Measurements from ENCODE around the gene IL12RB1. TPM values are rescaled to one million over a fixed set of nuclear protein-coding genes. Genes with fewer than 3 reads are reported as not detected.
"Not testable (repeated sequence)": the region's sequence is repeated elsewhere in the genome, so short reads cannot be mapped to it uniquely, and the experiment has no call there.

Gene IL12RB1
- total RNA-seq, 1 donor from 2014 or later = 2.3 TPM

DNA sequence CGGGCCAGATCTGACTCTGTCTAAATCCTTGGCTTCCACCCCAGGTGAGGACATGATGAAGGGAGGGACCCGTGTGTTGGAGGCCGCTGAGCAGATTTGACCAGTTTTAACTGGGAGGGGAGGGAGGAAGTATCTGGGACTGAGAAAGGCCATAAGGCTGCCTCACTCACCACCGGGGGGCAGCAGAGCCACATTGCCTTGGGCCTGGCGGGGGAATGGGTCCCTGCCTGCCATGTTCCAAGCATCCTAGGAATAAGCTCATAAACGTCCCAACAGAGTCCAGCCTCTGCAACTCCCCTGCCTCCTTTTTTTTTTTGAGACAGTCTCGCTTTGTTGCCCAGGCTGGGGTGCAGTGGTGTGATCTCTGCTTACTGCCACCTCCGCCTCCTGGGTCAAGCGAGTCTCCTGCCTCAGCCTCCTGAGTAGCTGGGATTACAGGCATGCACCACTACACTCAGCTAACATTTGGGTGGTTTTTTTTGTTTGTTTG, 26.3 kb upstream of the IL12RB1 start:
- DNase-seq (ENCODE audit: low spot score) = no peak

DNA sequence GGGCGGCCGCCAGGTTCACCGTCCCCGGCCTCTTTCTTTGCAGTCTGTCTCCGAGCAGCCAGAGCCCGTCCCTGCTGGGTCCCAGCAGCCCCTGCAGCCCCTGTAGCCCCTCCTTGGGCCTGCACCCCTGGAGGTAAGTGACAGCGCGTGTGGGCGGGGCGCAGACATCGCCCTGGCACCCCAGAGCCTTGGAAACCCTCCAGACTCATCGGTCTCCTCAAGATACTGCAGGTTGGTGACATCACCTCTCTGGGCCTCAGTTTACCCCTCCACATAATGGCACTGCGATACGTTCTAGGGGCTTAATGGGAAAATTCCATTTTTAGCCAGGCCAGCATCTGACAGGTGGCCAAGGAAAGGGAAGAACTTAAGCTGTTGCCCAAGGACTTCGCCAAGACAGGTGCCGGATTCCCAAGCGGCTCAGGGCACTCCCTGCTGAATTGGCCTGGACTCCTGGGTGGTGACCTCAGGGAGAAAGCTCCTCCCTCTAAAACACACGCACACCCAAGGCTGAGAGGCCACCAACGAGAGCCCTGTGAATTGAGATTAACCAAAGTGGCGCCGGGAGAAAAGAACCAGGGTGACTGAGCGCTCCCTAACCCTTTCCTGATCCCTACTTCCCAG, 24.0 kb upstream of the IL12RB1 start:
- no peak for DNase-seq (ENCODE audit: low spot score)

DNA sequence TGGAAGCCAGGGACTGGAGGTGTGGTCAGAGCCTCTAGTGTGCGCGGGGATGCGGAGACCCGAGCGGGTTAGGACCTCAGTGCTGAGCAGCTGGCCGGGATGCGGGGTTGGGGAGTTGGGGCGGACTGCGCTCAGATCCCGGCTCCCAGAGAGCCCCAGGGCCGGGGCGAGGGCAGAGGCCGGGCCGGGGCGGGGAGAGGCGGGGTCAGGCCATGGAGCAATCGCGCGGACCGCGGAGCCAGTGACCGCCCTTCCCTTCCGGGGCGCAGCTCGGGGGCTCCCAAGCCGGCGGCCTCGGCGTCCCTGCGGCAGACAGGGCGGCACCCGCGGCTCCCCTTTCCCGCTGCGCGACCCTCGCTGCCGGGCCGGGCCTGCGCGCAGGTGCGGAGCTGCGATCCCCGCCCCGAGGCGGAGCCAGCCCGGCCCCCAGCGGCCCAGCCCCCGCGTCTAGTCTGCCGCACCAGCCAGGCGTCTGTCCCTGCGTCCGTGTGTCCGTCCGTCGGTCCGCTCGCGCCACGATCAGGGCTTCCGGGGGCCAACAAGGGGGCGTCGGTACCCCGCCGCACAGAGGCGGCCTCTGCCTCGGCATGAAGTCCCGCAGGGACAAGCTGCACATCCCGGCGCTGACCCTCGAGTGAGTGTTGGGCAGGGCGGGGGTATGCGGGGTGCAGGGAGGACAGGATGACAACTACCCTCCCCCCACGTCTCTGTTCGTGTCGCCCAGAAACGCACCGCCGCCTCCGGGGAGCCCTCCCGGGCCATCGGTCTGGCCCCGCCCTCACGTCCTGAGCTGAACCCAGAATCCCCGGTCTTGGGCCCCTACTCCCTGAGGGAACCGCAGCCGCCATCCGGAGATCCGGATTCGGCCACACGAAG, 23.2 kb upstream of the IL12RB1 start:
- DNase-seq (ENCODE audit: low spot score) = peak; percentile 94

DNA sequence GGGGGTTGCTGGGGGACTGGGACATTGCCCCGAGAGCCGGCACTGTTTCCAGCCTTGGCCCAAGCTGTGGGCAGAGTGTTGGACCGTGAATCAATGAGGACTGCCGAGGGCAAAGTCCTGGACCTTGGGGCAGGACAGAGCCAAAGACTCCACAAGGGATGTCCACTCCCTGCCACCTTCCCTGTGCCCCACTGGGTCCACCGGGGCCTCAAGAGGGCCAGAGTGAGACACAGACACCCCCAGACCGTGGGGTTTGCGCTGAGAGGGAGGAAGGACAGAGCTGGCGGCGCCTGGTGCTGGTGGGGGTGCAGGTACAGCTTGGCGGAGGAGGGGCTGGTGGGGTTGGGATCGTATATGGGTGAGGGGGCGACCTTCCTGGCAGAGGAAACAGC, 22.6 kb upstream of the IL12RB1 start:
- DNase-seq (ENCODE audit: low spot score) = no peak

DNA sequence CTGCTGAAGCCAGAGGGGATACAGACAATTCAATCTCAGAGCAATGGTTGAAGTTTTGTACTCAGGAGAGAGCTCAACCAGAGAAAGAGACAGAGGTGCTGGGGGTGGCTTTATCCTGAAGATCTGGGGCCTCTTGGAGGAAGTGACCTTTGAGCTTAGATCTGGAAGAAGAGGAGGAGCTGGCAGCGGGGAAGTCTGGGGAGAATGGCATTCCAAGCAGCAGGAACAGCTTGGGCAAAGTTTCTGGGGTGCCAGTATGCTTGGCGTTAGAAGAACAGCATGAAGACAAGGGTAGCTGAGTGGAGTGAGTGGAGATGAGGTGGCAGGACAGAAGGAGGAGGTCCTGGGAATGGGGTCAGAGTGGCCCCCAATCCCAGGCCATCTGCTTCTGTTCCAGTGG, 22.2 kb upstream of the IL12RB1 start:
- DNase-seq (ENCODE audit: low spot score) = no peak

DNA sequence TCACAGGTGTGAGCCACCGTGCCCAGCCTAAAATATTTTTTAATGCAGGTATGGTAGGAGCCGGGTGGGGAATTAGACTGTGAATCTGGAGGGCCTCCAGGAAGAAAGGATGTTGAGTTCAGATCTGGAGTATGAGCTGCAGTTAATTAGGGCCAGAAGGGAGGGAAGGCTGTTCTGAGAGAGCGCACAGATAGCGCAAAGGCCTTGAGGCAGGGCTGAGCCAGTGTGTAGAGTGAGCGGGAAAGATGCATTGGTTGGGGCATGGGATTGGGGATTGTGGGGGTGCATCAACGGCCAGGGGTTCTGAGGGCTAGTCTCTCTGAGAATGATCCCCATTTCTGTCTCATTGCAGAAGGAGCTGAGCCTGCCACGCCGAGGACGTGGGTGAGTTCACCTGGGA, 20.5 kb upstream of the IL12RB1 start:
- no peak for DNase-seq (ENCODE audit: low spot score)

DNA sequence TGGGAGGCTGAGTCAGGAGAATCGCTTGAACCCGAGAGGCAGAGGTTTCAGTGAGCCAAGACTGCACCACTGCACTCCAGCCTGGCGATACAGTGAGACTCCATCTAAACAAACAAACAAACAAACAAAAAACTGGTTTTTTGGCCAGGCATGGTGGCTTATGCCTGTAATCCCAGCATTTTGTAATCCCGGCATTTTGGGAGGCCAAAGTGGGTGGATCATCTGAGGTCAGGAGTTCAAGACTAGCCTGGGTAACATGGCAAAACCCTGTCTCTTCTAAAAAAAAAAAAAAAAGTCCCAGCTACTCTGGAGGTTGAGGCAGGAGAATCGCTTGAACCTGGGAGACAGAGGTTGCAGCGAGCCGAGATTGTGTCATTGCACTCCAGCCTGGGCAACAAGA, 18.5 kb upstream of the IL12RB1 start:
- DNase-seq (ENCODE audit: low spot score) = not testable (repeated sequence)

DNA sequence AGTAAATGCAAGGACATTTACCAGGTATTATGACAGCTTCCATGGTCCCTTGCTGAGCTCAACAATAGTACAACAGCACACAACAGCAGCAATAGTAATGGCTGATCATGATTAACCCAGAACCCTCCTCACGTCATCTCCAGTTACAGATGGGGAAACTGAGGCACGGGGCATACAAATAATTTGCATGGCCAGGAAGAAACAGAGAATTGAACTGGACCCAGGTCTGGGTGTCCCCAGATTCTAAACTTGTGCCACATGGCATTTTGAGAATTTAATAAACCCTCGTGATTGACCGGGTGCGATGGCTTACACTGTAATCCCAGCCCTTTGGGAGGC, 18.0 kb upstream of the IL12RB1 start:
- DNase-seq (ENCODE audit: low spot score) = no peak

DNA sequence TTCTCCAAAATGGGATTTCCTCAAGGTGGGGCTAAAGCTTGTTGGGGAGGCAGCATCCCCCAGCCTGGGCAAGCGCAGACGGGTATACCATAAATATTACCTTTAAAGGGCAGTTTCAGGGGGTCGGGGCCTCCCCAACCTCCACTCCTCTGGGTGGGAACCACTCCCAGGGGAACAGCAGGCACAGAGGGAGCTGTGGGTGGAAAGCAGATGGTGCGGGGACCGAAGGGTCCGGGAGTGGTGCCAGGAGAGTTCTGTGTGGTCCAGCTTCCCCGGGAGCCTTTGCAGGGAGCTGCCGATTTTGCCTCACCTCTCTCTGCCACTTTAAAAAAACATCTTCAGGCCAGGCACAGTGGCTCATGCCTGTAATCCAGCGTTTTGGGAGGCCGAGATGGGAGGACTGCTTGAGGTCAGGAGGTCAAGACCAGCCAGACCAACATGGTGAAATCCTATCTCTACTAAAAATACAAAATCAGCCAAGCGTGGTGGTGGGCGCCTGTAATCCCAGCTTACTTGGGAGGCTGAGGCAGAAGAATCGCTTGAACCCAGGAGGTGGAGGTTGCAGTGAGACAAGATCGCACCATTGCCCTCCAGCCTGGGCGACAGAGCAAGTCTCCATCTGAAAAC, 16.3 kb upstream of the IL12RB1 start:
- DNase-seq (ENCODE audit: low spot score) = no peak

DNA sequence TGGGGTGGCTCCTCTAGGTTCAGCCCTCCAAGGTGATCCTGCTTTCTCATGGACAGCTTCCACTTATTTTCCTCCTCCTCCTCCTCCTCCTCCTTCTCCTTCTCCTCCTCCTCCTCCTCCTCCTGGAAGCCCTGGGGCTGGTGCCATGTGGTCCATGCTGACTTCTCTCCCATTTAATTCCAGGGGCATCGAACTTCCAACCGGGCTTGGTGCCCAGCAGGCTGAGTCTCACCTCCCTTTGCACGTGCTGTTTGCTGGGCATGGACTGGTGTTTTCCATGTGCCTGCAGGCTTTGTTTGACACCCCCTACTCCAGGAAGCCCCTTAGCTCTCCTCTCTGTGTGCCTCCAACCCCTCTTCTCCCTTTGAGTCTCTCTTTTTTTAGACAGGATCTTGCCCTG, 14.5 kb upstream of the IL12RB1 start:
- DNase-seq (ENCODE audit: low spot score) = no peak

DNA sequence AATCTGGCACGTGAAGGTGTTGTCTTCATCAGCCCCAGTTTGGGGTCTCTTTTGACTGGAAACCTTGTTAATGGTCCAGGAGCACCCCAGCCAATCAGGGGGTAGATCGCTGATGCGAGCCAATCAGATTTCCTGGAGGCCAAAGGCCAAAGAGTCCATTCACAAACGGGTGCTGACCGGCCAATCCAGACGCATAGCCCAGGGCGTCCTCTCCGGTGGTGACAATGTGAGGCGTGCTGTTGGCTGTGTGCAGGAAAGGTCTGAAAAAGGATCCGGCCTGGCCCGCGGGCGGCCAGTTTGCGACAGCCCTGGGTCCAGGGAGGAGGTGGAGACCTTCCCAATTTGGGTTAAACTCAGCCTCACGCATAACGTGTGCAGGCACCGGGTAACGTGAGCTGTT, 14.0 kb upstream of the IL12RB1 start:
- DNase-seq (ENCODE audit: low spot score) = no peak

DNA sequence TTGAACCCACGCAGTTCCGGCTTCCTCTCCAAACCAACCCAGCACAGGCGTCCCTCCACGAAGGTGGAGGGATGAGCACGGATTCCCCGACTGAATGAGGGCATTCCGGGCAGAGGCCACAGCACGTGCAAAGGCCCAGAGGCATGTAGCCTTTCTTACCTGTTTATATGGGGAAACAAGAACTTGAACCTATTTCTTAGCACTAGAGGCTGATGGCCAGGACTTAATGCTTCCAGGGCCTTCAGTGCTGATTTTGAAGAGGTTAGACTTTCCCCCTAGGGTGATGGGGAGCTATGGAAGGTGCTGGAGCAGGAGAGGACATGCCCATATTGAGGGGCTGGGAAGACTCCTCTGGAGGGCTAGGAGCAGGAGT, 12.9 kb upstream of the IL12RB1 start:
- DNase-seq (ENCODE audit: low spot score) = no peak

DNA sequence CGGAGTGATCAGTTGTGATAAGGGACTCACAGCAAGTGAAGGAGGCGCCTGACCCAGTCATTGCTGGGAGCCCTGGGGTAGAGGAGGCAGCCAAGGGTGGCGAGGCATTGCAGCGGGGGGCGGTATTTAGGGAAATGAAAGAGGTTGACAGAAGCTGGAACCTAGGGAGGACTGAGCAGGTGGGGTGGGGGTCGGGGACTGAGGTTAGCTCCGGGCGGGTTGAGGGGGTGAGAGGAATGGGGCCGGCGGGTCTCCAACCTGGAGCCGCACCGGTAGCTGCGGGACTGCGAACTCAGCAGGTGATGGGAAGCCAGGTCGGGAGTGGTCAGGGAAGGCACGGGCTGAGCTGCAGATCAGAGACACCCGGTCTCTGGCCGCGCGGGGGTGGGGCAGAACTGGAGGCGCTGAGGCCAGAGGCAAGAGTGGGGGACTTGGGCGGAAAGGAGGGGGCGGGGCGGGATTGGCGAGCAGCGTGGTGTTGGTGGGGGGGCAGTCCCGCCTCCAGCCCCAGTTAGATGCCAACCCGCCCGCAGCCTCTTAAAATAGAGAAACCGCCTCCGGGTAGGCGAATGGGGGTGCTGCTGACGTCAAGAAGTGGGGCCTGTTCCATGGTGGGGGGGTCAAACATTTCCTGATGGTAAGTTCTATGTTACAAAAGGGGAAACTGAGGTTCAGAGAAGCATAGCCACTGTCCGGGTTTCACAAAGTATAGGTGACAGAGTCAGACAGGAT, 12.3 kb upstream of the IL12RB1 start:
- DNase-seq (ENCODE audit: low spot score) = no peak

DNA sequence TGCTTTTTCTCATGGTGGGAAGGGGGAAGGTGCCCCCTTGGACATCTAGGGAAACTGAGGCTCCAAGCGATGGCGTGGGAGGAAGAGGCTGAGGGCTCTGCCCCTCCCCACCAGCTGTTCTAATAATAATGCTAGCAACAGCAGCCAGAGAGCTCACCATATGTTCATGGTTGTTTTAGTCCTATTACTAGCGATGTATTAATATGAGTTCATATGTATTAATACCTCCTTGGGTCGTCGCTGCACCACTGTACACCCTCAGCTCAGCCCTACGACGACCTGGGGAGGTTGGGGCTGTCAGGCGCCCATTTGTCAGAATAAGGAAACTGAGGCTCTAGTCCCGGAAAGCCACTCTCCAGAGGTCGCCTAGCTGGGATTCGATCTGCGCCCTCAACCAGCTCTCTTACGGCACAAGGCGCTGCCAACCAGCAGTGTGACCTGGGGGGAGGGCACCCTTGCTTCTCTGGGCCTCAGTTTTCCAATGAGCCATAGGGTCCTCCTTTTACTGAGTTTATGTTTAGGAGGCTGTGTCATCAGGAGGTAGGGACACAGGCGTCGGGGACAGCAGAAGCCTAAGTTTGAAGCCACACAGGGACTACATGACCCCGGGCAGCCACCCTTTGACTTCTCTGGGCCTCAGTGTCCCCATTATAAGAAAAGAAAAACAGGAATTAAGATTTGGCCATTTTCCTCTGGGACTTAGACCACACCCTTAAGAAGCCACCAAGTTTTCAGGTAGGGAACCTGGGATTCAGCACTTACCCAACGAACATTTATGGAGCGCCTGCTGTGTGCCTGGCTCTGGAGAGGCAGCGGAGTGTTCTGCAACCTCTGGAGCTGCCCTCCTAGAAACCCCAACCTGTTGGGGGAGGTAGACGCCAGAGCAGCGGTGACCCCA, 11.5 kb upstream of the IL12RB1 start:
- no peak for DNase-seq (ENCODE audit: low spot score)

DNA sequence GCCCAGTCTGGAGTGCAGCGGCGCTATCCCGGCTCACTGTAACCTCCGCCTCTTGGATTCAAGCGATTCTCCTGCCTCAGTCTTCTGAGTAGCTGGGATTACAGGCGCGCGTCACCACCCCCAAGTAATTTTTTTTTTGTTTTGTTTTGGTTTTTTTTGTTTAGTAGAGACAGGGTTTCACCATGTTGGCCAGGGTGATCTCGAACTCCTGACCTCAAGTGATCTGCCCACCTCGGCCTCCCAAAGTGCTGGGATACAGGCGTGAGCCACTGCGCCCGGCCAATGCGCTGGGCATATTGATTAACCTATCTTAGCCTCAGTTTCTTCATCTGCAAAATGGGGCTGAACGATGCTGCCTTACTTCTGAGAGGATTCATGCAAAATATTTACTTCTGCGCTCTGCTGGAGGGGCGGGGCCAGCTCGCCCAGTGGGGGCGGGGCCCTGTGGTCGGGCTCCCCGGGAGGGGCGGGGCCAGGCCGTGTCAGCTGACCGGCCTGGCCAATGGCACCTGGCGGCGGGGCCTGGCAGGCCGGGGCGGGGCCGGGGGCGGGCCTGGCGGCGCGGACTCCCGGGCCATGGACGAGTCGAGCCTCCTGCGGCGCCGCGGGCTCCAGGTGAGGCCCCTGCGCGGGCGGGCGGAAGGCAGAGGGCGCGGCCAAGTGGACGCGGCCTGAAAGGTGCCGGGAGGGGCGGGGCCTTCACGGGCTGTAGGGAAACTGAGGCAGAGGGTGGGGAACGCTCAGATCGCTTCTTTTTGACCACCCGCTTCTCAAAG, 10.7 kb upstream of the IL12RB1 start, which contains the start of gene MAST3:
MAST3 (plus strand) TSS at position 562 of the 776 bp plus-strand sequence; CDS start at position 577, 15 bp downstream.
- peak; percentile 94 for DNase-seq (ENCODE audit: low spot score)

DNA sequence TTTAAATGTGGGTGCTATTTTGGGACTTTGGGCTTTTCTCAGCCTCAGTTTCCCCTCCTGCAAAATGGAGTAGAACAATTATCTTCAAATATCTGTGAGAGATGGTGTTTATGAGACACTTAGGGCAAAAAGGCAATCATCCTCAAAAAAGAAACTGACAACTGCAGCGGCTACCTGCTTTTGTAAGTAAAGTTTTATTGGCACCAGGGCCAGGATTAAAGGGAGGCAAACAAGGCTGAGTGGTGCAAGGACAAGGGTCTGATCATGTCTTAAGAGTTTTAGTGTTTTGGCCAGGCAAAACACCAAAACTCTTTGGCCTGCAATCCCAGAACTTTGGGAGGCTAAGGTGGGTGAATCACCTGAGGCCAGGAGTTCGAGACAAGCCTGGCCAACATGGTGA, 9.5 kb upstream of the IL12RB1 start:
- DNase-seq (ENCODE audit: low spot score) = no peak

DNA sequence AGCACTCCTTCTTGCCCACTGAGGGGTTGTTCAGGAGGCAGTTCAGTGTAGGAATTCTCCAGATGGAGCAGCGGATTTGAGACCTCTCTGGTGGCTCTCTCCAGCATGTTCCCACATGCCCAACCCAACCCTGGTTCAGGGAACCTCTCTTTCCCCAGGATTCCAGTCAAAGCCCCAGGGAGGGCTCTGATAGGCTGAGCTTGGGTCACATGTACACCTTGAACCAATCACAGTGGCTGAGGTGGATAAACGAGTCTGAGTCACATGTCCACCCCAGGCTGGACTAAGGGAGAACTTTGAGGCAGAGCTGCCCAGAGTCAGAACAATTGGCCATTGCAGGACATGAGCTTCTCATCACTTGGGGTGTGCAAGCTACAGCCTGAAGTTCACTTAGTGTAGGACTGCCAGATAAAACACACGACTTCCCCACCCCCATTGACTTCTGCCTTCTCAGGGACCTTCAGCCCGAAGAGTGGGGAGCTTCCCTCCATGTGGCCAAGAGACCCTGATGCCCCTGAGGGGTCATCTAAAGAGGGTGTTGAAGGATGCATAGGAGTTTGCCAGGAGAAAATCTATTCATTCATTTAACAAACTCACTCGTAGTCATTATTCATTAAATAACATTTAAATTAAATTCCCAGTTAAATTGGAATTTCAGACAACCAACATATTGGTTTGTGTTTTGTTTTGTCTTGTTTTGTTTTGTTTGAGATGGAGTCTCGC, 6.9 kb upstream of the IL12RB1 start:
- DNase-seq (ENCODE audit: low spot score) = no peak

DNA sequence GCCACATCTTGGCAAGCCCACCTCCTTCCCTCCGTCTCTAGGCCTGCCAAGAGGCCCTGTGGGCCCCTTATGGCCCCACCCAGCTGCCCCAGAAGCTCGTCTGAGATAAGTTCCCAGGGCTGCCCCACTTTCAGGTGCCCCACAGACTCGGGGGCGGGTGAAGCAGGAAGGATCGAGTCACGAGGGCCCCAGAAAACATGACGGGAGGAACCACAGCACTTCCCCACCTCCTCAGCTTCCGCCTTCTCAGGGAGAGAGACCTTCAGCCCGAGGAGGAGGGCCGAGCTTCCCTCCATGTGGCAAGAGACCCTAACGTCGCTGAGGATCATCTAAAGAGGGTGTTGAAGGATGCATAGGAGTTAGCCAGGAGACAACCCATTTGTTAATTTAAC, 4.5 kb upstream of the IL12RB1 start:
- no peak for DNase-seq (ENCODE audit: low spot score)

DNA sequence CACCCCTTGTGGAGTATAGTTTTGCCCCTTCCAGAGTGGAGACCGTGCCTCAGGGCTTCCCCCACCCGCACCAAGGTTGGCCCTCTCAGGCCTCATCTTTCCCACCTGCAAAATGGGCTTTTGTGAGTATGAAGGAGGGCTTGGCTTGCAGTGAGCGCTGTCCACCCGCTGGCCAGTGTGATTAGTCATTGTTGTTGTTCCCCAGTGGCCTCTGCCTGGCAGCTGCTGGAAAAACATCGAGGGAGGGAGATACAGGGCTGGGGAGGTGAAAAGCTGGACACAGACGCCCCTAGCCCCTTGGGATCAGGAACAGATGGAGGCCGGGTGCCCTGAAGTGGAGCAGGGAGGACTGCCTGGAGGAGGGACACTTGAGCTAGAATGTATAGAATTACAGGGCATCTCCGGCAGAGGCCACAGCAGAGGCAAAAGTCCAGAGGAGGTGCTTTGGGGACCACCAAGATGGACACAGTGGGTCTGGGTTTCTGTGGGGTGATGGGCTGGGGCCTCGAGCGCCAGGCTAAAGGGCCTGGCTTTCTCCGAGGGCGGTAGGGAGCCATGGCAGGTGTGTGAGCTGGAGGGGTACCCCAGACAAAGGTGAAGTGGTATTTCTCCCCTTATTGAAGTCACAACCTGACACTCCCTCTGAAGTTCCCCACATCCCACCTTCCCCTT, 3.9 kb upstream of the IL12RB1 start:
- DNase-seq (ENCODE audit: low spot score) = no peak

Data from mesenteric fat pad (tissue), 1 donor.